ENCODE measurements around the gene PKIB.

GRCh38 chr6:122568797-122569221 is 41.4 kb upstream of the PKIB start:
- TF ChIP-seq CEBPB (IDR thresholded peaks at IDR 0.05; ENCODE audit: low read depth, low read length) (no peak), POLR2A (IDR thresholded peaks at IDR 0.05; ENCODE audit: low read depth, low read length) (no peak), CTCF (conservative IDR thresholded peaks at IDR 0.05; ENCODE audit: low read depth, low read length) (no peak), MAFK (IDR thresholded peaks at IDR 0.05; ENCODE audit: low read depth, low read length) (no peak), RAD21 (IDR thresholded peaks at IDR 0.05; ENCODE audit: low read length) (no peak), SMC3 (IDR thresholded peaks at IDR 0.05; ENCODE audit: low read depth, low read length) (no peak), MAZ (IDR thresholded peaks at IDR 0.05; ENCODE audit: borderline replicate concordance, low read depth, low read length) (no peak), RFX5 (IDR thresholded peaks at IDR 0.05; ENCODE audit: low read depth, low read length) (no peak), USF2 (IDR thresholded peaks at IDR 0.05; ENCODE audit: low read depth, low read length) (no peak), FOS (IDR thresholded peaks at IDR 0.05; ENCODE audit: low read depth, low read length) (no peak)

Data from IMR-90 (cell line).